Keratinocyte (primary cell): ENCODE results near the gene ATP10D. TPM values are rescaled to one million over a fixed set of nuclear protein-coding genes. Genes with fewer than 3 reads are reported as not detected.
"Not testable (repeated sequence)": the region's sequence is repeated elsewhere in the genome, so short reads cannot be mapped to it uniquely, and the experiment has no call there.

Experiments used
- DNase-seq: peaks from one replicate; pipeline ENCODE4 v3.0.0-alpha.2; 2011; ENCODE audit warnings: low read depth, missing footprints, low spot score
- FAIRE-seq: peaks from 2 replicates; lab custom pipeline; 2011; peaks lifted over from hg19 to GRCh38; lab: Jason Lieb, UNC
- H2AFZ ChIP-seq: 2 replicates; pipeline ENCODE4 v1.6.0; 2012; ENCODE audit warnings: low read length, control low read depth, inconsistent platforms; ENCODE audit not compliant: control insufficient read depth
- H3K27ac ChIP-seq: 2 replicates; pipeline ENCODE4 v1.5.1; 2011; ENCODE audit warnings: low read length; ENCODE audit not compliant: control insufficient read depth, insufficient read depth
- H3K27me3 ChIP-seq: 3 replicates; pipeline ENCODE4 v1.6.0; 2011; ENCODE audit warnings: low read length; ENCODE audit not compliant: control insufficient read depth, insufficient read depth; ENCODE audit errors: extremely low read depth
- H3K36me3 ChIP-seq, 2 experiments: 2 replicates in 1 of 2; 3 replicates in 1 of 2; pipeline ENCODE4 v1.5.1; 2011; ENCODE audit warnings: low read length in 2 of 2, mild to moderate bottlenecking in 1 of 2; ENCODE audit not compliant: control insufficient read depth in 2 of 2, insufficient read depth in 2 of 2; ENCODE audit errors: extremely low read depth in 1 of 2
- H3K4me1 ChIP-seq: 3 replicates; pipeline ENCODE4 v1.5.1; 2011; ENCODE audit warnings: low read length; ENCODE audit not compliant: control insufficient read depth, insufficient read depth; ENCODE audit errors: extremely low read depth
- H3K4me2 ChIP-seq: 3 replicates; pipeline ENCODE4 v1.6.0; 2011; ENCODE audit warnings: low read depth, low read length; ENCODE audit not compliant: control insufficient read depth, insufficient read depth; ENCODE audit errors: extremely low read depth
- H3K4me3 ChIP-seq, 3 experiments: fragments of 200-600 bp in 1 of 3; sonication (generic) in 1 of 3; 2 replicates in 2 of 3; 3 replicates in 1 of 3; pipeline ENCODE4 v1.5.1; 2011 to 2016; ENCODE audit warnings: low read length in 3 of 3, mild to moderate bottlenecking in 3 of 3, control low read depth in 2 of 3, inconsistent platforms in 1 of 3, low read depth in 1 of 3, mixed read lengths in 1 of 3, mixed run types in 1 of 3, moderate library complexity in 1 of 3; ENCODE audit not compliant: control insufficient read depth in 2 of 3, insufficient read depth in 2 of 3; ENCODE audit errors: extremely low read depth in 1 of 3
- H3K79me2 ChIP-seq: 2 replicates; pipeline ENCODE4 v1.6.0; 2012; ENCODE audit warnings: low read length; ENCODE audit not compliant: control insufficient read depth, insufficient read depth
- H3K9ac ChIP-seq: 3 replicates; pipeline ENCODE4 v1.6.0; 2011; ENCODE audit warnings: low read length; ENCODE audit not compliant: control insufficient read depth, insufficient read depth; ENCODE audit errors: extremely low read depth
- H3K9me1 ChIP-seq: 3 replicates; pipeline ENCODE4 v1.6.0; 2011; ENCODE audit warnings: low read length; ENCODE audit not compliant: control insufficient read depth, insufficient read depth; ENCODE audit errors: extremely low read depth
- H3K9me3 ChIP-seq: 2 replicates; pipeline ENCODE4 v1.5.1; 2012; ENCODE audit warnings: low read depth, low read length; ENCODE audit not compliant: control insufficient read depth
- H4K20me1 ChIP-seq: 3 replicates; pipeline ENCODE4 v1.6.0; 2011; ENCODE audit warnings: low read length; ENCODE audit not compliant: control insufficient read depth, insufficient read depth; ENCODE audit errors: extremely low read depth
- CTCF ChIP-seq, 3 experiments: IDR thresholded peaks in 1 of 3; conservative IDR thresholded peaks in 1 of 3; optimal IDR thresholded peaks in 1 of 3; 2 replicates in 2 of 3; 3 replicates in 1 of 3; pipeline versions ENCODE3 to v1.5.1; 2011; ENCODE audit warnings: low read length in 3 of 3, mild to moderate bottlenecking in 3 of 3, moderate library complexity in 2 of 3, control low read depth in 1 of 3, inconsistent platforms in 1 of 3; ENCODE audit not compliant: insufficient read depth in 2 of 3; ENCODE audit errors: extremely low read depth in 1 of 3
- EZH2 ChIP-seq: IDR thresholded peaks from one replicate; pipeline ENCODE4 v1.6.1; 2012; ENCODE audit warnings: inconsistent platforms, mild to moderate bottlenecking, low read length, moderate library complexity
- dilution Hi-C: fragments of 300-500 bp; cut with MboI; formaldehyde crosslinking; loops from one replicate; pipeline ENCODE4 v1.7.0; 2020; ENCODE audit warnings: low sequenced_read_pairs; ENCODE audit not compliant: extremely low pct_ligation_motif_present
- polyA plus RNA-seq, 5 experiments: library from polyadenylated mRNA; depleted of rRNA in 3 of 5; stranded (reverse) in 3 of 5; stranded (forward) in 1 of 5; unstranded in 1 of 5; fragments of >200 nt; gene quantifications; 1 replicate in 1 of 5; 2 replicates in 3 of 5; 3 replicates in 1 of 5; pipeline versions ENCODE4 v1.2.1 to v1.2.3, GENCODE V29; 2011 to 2012; ENCODE audit warnings: missing spikeins in 2 of 5, low read depth in 1 of 5, low replicate concordance in 1 of 5

ATP10D gene
- polyA plus RNA-seq, 1 donor (not counting 4 experiments of a cell fraction or from before 2014, with no cell fraction given) = 97.3 TPM

GRCh38 chr4:47553329-47554125 lies 68.5 kb downstream of the ATP10D start:
- Histone ChIP-seq H3K27ac (peak overlapping the region; percentile 6), H3K27me3 (no peaks in the 10 kb centered on the region), H4K20me1 (no peaks in the 10 kb centered on the region), H2AFZ (no peak overlapping the region), H3K4me2 (no peak overlapping the region), H3K9ac (no peak overlapping the region), H3K36me3 (peaks cover 7 to 15% of the 10 kb centered on the region in 2 experiments), H3K9me3 (no peaks in the 10 kb centered on the region), H3K4me1 (peaks cover 49% of the 10 kb centered on the region), H3K79me2 (no peaks in the 10 kb centered on the region), H3K9me1 (no peaks in the 10 kb centered on the region), H3K4me3 (no peak overlapping the region)
- TF ChIP-seq CTCF (optimal IDR thresholded peaks at IDR 0.05 in 1 of 3, IDR thresholded peaks at IDR 0.05 in 1 of 3, conservative IDR thresholded peaks at IDR 0.05 in 1 of 3; ENCODE audit: extremely low read depth in 1 of 3, insufficient read depth in 2 of 3, low read length in 3 of 3) (no peak), EZH2 (no peak)
- dilution Hi-C loops = no loop called here
- no peak for DNase-seq
- peak; percentile 70 for FAIRE-seq

- dilution Hi-C loops, H3K79me2 ChIP-seq, H2AFZ ChIP-seq, FAIRE-seq, H3K27me3 ChIP-seq, H3K4me3 ChIP-seq, DNase-seq, H3K9me3 ChIP-seq, H3K9me1 ChIP-seq, H3K9ac ChIP-seq, H3K27ac ChIP-seq, H4K20me1 ChIP-seq: not testable (repeated sequence)
- peaks cover 15 to 19% of the 10 kb centered on the region in 2 experiments for H3K36me3 ChIP-seq
- peak overlapping the region; percentile 25 for H3K4me2 ChIP-seq
- H3K4me1 ChIP-seq = peaks cover 47% of the 10 kb centered on the region
Measured at GRCh38 chr4:47555920-47556319, 70.8 kb downstream of the ATP10D start.
